GM23338 (cell line): ENCODE measurements around the gene JAZF1.

Source experiments
- CTCF ChIP-seq, 2 experiments: fragments of 200-600 bp in 1 of 2; sonication (generic) in 1 of 2; conservative IDR thresholded peaks; 2 replicates each; pipeline versions ENCODE4 v1.5.1 to v1.6.1; 2016 to 2017; ENCODE audit warnings: antibody characterized with exemption in 2 of 2, low read depth in 2 of 2, mild to moderate bottlenecking in 2 of 2, moderate library complexity in 1 of 2
- EZH2 ChIP-seq: fragments of 200-600 bp; sonication (generic); IDR thresholded peaks from one replicate; pipeline ENCODE4 v1.8.0; 2017; ENCODE audit warnings: antibody characterized with exemption, mild to moderate bottlenecking, low read depth; ENCODE audit not compliant: unreplicated experiment
- EZH2phosphoT487 ChIP-seq: fragments of 200-600 bp; sonication (generic); IDR thresholded peaks from one replicate; pipeline ENCODE4 v1.8.1; 2018; ENCODE audit warnings: antibody characterized with exemption; ENCODE audit not compliant: unreplicated experiment
- JUNB ChIP-seq: IDR thresholded peaks from one replicate; pipeline ENCODE4 v1.6.1; 2016; ENCODE audit warnings: antibody characterized with exemption; ENCODE audit not compliant: unreplicated experiment
- POLR2AphosphoS5 ChIP-seq: IDR thresholded peaks from 2 replicates; pipeline ENCODE4 v1.6.1; 2016; ENCODE audit warnings: antibody characterized with exemption, low read depth
- REST ChIP-seq: IDR thresholded peaks from one replicate; pipeline ENCODE4 v1.6.1; 2018; ENCODE audit warnings: antibody characterized with exemption; ENCODE audit not compliant: unreplicated experiment
- STAT1 ChIP-seq: IDR thresholded peaks from one replicate; pipeline ENCODE4 v1.6.1; 2016; ENCODE audit warnings: antibody characterized with exemption; ENCODE audit not compliant: unreplicated experiment
- ZNF114 ChIP-seq: fragments of 250-450 bp; sonication (Bioruptor Pico); IDR thresholded peaks from 2 replicates; pipeline ENCODE4 v1.5.0; 2020; ENCODE audit warnings: mild to moderate bottlenecking, moderate library complexity
- ZNF331 ChIP-seq: fragments of 250-450 bp; sonication (Bioruptor Pico); IDR thresholded peaks from 2 replicates; pipeline ENCODE4 v1.5.0; 2020; ENCODE audit warnings: low read depth, mild to moderate bottlenecking, moderate library complexity

- TF ChIP-seq CTCF (conservative IDR thresholded peaks at IDR 0.05; ENCODE audit: low read depth in 2 of 2) (no peak), JUNB (no peak), EZH2phosphoT487 (no peak), ZNF331 (CRISPR knock-in tag) (no peak), ZNF114 (CRISPR knock-in tag) (no peak), STAT1 (no peak), POLR2AphosphoS5 (no peak), EZH2 (no peak), REST (no peak)
Measured at GRCh38 chr7:27795977-27796376, 384.6 kb downstream of the JAZF1 start.
